Ishikawa (cell line): ENCODE measurements around the gene MAST4.

Experiments
- CEBPB ChIP-seq: IDR thresholded peaks from 2 replicates; pipeline ENCODE4 v1.6.1; 2012
- CREB1 ChIP-seq: IDR thresholded peaks from 2 replicates; pipeline ENCODE4 v1.6.1; 2012; ENCODE audit warnings: low read depth
- EGR1 ChIP-seq: IDR thresholded peaks from 2 replicates; pipeline ENCODE4 v1.6.1; 2012
- EP300 ChIP-seq: IDR thresholded peaks from 2 replicates; pipeline ENCODE4 v1.6.1; 2012; ENCODE audit warnings: borderline replicate concordance
- FOXM1 ChIP-seq: IDR thresholded peaks from 2 replicates; pipeline ENCODE4 v1.6.1; 2012; ENCODE audit warnings: low read depth, borderline replicate concordance
- MAX ChIP-seq: IDR thresholded peaks from 2 replicates; pipeline ENCODE4 v1.6.1; 2012
- NFIC ChIP-seq: IDR thresholded peaks from 2 replicates; pipeline ENCODE4 v1.6.1; 2012
- RAD21 ChIP-seq: IDR thresholded peaks from 2 replicates; pipeline ENCODE4 v1.6.1; 2012; ENCODE audit warnings: low read depth
- REST ChIP-seq: IDR thresholded peaks from 2 replicates; pipeline ENCODE4 v1.6.1; 2012; ENCODE audit warnings: low read depth, mild to moderate bottlenecking
- TAF1 ChIP-seq: IDR thresholded peaks from 2 replicates; pipeline ENCODE4 v1.6.1; 2012; ENCODE audit warnings: low read depth, mild to moderate bottlenecking
- TCF12 ChIP-seq: IDR thresholded peaks from 2 replicates; pipeline ENCODE4 v1.6.1; 2012; ENCODE audit warnings: low read depth
- TEAD4 ChIP-seq: IDR thresholded peaks from 2 replicates; pipeline ENCODE4 v1.6.1; 2012
- YY1 ChIP-seq: IDR thresholded peaks from 2 replicates; pipeline ENCODE4 v1.6.1; 2012; ENCODE audit warnings: low read depth
- ZBTB7A ChIP-seq: IDR thresholded peaks from 2 replicates; pipeline ENCODE4 v1.6.1; 2012; ENCODE audit warnings: low read depth
- TF ChIP-seq, protein P1 (sequence below): IDR thresholded peaks from 2 replicates; pipeline ENCODE4 v1.6.1; 2012

Gene MAST4

GRCh38 chr5:66888613-66889012, 292.4 kb downstream of the MAST4 start:
- no peak for TF ChIP-seq TEAD4
- no peak for TF ChIP-seq REST
- TF ChIP-seq FOXM1, result no peak
- no peak for TF ChIP-seq ZBTB7A
- TF ChIP-seq RAD21, result no peak
- no peak for TF ChIP-seq EGR1
- TF ChIP-seq, protein P1, sequence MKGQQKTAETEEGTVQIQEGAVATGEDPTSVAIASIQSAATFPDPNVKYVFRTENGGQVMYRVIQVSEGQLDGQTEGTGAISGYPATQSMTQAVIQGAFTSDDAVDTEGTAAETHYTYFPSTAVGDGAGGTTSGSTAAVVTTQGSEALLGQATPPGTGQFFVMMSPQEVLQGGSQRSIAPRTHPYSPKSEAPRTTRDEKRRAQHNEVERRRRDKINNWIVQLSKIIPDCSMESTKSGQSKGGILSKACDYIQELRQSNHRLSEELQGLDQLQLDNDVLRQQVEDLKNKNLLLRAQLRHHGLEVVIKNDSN, result no peak
- TF ChIP-seq TAF1, result no peak
- TF ChIP-seq TCF12, result no peak

DNA sequence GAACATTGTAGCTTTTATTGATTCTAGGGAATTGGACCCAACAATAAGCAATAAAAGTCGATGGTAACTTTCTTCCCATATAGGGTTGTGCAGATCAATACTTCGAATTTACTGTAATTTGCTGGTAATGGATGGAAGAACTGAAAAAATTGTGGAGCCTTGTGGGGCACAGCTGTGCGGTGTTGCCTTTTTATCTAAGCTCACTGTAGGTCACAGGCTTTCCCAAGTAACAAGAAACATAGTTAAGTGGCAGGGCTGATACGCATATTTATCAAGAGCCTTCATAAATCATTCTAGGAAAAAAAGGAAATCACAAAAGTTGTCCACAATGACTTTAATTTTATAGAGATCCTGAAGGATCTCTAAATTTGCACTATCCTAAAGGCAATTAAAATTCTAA, 292.9 kb downstream of the MAST4 start:
- TF ChIP-seq TCF12 (no peak), REST (no peak), CEBPB (no peak), MAX (no peak), FOXM1 (no peak), CREB1 (no peak), EP300 (no peak), RAD21 (no peak), NFIC (no peak), EGR1 (no peak), TAF1 (no peak), YY1 (no peak), TEAD4 (no peak), ZBTB7A (no peak)
- TF ChIP-seq, protein P1, result no peak

DNA sequence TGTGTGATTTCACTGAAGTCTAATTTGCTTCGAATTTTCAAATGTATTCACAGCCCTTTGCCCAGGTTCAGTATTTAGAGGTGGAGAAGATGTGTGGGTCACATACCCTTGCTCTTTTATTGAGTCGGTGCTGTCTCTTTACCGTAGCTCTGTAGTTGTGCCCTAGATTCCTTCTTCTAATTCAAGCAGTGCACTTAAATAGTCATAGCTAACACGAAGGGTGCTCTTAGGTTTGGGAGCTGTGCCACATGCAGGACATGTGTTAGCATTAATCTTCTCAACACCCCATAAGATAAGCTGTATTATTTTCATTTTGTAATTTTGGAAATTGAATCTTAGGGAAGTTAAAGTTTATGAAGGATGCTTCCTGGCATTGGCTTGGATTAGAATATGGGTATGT, 293.3 kb downstream of the MAST4 start:
- no peak for TF ChIP-seq NFIC

DNA sequence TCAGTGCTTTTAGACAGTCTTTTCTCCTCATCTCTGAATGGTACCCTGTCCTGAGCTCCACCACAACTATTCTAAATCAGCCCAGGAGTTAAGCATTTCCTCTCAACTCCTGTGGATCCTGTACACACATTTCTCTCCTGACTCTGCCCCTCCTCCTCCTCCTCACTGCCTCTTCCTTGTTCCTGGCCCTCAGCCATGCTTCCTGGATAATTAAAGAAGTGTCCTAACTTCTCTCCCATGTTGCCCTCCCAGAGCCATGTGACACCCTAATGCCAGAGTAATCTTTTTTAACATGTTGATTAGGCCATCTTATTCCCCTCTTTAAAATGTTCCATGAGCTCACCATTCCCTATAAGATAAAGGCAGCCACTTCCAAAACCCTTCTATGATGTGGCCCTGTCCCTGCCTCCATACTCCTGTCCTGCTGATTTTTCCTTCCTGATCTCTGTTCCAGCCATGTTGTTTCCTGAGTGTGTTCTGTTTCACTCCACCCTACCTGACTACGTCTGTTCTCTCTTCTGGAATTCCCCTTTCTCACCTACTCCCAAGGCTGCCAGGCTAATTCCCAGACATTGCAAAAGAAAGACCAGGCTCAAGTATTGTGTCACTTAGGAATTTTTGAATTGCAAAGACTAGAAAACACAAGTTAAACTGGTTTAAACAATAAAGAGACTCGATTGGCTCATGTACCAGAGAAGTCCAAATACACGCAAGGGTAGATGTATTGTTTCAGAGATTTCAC, 295.2 kb downstream of the MAST4 start:
- TF ChIP-seq RAD21 (no peak), MAX (no peak)

DNA sequence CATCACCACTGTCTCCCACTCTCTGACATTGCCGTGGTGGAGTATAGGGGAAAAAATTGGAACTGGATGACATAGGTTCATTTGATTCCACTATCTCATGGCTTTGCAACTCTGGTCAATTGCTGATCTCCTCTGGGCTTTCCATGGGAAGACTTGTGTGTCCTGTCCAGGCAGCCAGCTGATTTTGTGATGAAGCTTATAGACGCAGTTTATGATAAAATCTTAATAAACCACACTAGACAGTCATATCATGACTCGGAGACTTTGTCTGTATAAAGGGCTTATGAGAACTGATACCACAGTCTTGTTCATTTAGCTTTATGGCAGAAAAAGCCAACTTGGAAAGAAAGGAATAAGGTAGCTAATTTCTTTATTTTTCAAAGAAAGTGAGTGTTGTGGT, 296.5 kb downstream of the MAST4 start:
- TF ChIP-seq TAF1 (no peak), EP300 (no peak), MAX (no peak), TEAD4 (no peak), EGR1 (no peak)
- TF ChIP-seq, protein P1, result no peak

DNA sequence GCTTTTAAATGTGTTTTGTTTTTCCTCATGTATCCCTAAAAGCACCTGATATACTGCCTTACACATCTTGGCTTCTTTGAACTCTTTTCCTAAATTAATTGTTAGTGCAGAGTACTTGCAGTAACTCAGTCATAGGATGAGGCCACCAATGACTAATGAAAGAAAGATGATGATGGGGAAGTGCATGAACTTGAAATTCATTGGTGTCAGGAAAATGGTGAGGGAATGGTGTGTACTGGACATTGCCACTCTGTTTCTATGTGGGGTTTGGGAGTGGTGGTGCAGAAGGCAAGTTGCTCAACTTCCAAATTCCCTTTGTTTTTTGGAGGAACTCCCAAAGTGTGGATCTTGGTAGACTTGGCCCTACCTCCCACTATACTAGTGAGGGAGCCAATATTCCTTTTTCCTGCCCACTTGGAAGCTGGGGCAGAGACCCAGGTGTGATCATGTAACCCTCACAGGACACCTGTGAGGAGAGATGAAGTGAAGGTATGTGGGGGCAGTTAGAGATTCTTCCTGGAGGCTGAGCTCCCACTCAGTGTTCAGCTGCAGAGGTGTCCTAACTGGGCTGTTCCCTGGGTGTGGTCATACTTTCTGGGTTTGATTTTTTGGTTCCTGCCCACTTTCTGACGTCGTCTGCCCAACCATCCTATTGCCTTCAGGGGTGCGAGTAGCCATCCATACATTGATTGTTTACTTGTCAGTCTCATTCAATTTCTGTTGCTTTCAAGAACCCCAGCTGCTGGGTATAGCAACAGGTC, 298.5 kb downstream of the MAST4 start:
- no peak for TF ChIP-seq FOXM1
- TF ChIP-seq TCF12, result no peak
- no peak for TF ChIP-seq YY1
- no peak for TF ChIP-seq NFIC
- TF ChIP-seq, protein P1, result no peak
- no peak for TF ChIP-seq CEBPB
